ENCODE results near the gene GGTLC2. TPM values are rescaled to one million over a fixed set of nuclear protein-coding genes. Genes with fewer than 3 reads are reported as not detected.
"Not testable (repeated sequence)": the region's sequence is repeated elsewhere in the genome, so short reads cannot be mapped to it uniquely, and the experiment has no call there.

Gene GGTLC2
- not detected in 2 replicates for total RNA-seq (ENCODE audit: low replicate concordance)

DNA sequence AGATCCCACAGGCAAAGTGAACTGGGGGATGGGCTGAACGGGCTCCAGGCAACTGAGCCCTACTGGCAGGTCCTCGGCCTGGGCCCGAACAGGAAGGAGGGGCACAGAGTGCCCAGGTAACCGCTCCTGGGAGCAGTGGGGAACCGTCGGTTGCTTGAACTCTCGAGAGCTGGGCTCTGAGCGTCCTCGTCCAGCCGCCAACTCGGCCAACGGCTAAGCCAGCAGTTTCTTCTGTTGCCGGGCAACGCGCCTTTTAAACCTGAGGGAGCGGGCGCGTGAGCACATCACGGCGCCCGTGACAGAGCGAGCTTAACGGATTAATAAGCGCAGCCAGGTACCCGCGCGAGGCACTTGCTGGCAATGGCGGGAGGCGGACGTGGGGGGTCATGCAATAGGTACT lies at the start of gene GGTLC2:
Gene GGTLC2 (plus strand): TSS at position 301 of the 400 bp plus-strand sequence. CDS start 1,732 bp downstream, outside the sequence.
- H3K4me3 ChIP-seq (ENCODE audit: low read depth, low read length): not testable (repeated sequence)

DNA sequence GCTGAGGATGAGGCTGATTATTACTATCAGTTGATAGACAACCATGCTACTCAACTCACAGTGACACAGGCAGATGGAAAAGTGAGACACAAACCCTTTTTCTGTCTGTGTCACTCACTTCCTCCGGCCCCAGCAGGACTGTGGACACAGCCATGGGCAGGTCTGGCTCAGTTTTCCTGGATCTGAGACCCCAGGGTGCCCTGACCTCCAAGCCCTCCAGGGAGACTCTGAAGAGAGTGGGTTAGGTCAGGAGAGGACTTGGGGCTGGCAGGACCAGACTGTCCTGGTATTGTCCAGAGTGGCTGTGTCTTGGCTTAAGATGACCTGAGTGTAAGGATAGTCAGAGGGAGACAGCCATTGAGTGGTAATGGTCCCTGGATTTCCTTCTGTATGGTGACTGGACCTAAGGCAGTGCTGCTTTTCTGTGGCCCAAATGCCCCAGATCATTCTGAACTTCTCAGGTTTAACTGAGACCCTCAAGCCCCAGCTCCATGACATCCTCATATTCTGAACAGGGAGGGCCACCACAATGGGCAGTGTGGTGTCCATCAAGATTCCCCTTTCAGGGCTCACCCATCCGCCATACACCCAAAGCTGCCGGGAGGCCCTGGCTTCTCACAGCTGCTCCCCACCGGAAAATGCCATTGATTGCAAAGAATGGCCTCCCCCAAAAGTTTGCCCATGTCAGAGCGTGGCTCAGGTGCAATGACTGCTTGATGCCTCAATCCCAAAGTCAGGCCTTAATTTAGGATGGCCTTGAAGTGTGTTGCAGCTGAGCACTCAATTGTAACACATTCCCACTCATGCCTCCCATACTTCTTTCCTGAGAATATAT lies 49.2 kb upstream of the GGTLC2 start:
- no peak overlapping the region for H3K4me3 ChIP-seq (ENCODE audit: low read depth, low read length)
- TF ChIP-seq, protein P1, sequence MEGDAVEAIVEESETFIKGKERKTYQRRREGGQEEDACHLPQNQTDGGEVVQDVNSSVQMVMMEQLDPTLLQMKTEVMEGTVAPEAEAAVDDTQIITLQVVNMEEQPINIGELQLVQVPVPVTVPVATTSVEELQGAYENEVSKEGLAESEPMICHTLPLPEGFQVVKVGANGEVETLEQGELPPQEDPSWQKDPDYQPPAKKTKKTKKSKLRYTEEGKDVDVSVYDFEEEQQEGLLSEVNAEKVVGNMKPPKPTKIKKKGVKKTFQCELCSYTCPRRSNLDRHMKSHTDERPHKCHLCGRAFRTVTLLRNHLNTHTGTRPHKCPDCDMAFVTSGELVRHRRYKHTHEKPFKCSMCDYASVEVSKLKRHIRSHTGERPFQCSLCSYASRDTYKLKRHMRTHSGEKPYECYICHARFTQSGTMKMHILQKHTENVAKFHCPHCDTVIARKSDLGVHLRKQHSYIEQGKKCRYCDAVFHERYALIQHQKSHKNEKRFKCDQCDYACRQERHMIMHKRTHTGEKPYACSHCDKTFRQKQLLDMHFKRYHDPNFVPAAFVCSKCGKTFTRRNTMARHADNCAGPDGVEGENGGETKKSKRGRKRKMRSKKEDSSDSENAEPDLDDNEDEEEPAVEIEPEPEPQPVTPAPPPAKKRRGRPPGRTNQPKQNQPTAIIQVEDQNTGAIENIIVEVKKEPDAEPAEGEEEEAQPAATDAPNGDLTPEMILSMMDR (IDR thresholded peaks at IDR 0.05; ENCODE audit: insufficient read depth, low read length): no peak
- no peak for DNase-seq (ENCODE audit: low read depth)

More for the DNA sequence above, at the start of gene GGTLC2:
- not testable (repeated sequence) for DNase-seq (ENCODE audit: low read depth)

DNA sequence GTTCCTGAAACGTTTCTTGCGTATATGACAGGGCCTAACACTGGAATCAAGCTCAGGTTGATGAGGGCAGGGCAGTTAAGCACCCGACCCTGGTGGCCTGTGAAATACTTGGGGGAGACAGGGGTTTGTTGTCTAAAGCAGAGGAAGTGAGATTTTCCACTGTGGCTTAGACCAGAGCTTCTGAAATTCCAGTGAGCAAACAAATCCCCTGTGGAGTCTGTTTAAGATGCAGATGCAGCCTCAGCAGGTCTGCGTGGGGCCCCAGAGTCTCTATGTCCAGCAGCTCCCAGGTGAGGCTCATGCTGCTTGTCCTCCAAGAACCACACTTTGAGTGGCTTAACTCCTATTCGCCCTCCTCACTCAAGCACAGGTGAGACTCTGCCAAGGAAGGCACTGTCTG lies 46.3 kb upstream of the GGTLC2 start:
- no peak overlapping the region for H3K4me3 ChIP-seq (ENCODE audit: low read depth, low read length)
- no peak for DNase-seq (ENCODE audit: low read depth)

DNA sequence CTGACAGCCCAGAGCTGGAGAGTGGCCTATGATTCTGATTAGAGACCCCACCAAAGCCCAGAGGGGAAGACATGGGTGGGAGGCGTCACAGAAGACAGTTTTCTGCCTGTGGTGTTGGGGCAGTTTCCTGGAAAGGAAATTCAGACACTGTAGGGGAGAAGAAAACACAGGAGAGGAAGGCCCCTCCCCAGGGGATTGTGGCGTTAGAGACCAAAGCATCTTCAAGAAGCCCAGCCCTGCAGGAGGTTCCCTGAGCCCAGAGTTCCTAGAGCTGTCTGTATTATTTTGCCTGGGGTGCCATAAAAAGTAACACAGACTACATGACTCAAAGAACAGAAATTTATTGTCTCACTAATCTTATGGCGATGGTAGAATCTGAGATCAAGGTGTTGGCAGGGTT lies 45.2 kb upstream of the GGTLC2 start:
- H3K4me3 ChIP-seq (ENCODE audit: low read depth, low read length): no peak overlapping the region
- TF ChIP-seq, protein P1 (IDR thresholded peaks at IDR 0.05; ENCODE audit: insufficient read depth, low read length): no peak
- DNase-seq (ENCODE audit: low read depth): no peak

More for the DNA sequence above, 46.3 kb upstream of the GGTLC2 start:
- TF ChIP-seq, protein P1 (IDR thresholded peaks at IDR 0.05; ENCODE audit: insufficient read depth, low read length): no peak

DNA sequence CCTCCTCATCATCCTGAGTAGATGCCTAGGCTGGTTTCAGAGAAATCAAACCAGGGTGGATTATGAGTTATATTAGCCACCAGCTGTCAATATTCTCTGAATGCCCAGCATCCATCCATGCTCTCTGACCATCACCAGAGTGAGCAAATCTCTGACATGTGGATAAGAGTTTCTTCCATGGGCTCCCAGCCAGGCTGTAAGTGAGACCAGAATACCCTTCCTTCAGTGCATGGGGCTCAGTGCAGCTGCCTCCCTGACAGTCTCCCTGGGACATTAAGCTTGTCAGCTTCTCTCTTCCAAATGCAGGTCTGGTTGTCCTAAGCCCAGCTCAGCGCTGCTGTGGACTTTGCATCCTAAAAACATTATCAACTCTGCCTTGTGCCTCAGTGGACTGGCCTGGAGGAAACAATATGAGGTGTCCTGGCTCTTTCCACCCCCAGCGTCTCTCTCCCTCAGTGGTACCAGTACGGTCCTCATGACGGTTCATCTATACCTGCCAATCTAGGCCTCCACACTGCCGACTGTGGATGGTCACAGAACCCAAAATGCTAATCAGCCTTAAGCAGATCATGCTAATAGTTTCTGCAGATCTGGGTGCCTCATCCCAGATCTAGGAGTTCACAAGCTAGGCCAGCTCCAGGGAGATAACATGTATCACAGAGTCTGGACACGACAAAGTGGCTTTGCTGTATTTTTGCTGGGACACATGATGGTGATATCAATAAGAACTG lies 43.7 kb upstream of the GGTLC2 start:
- no peak for DNase-seq (ENCODE audit: low read depth)
- H3K4me3 ChIP-seq (ENCODE audit: low read depth, low read length): no peak overlapping the region
- TF ChIP-seq, protein P1 (IDR thresholded peaks at IDR 0.05; ENCODE audit: insufficient read depth, low read length): no peak

DNA sequence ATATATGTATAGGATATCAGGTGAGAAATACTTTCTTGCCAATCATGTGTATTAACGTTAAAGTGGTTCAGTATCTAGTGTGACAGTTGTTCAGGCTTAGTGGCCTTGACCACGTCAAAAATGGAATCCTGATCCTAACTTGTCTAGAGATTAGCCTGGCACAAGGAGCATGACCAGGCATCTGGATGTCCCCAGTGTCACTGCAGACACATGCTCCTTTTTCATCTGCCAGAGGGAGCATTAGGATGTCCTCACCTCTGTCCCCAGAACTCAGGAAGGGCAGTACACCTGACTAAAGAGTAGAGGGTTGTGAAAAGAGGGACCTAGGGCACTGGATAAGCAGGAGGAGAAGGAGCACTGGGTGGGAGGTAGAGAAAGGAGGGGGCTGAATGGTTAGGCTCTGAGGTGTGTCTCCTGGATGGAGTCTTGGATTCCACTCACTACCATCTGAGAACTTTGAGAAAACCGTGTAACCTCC lies 40.9 kb upstream of the GGTLC2 start:
- TF ChIP-seq, protein P1 (IDR thresholded peaks at IDR 0.05; ENCODE audit: insufficient read depth, low read length): no peak
- DNase-seq (ENCODE audit: low read depth): no peak
- H3K4me3 ChIP-seq (ENCODE audit: low read depth, low read length): no peak overlapping the region
